ENCODE data around the gene SPATA6L. TPM values are rescaled to one million over a fixed set of nuclear protein-coding genes. Genes with fewer than 3 reads are reported as not detected.

The SPATA6L gene
- total RNA-seq, 4 donors from 2014 or later: 0.51 to 13.6 (median 6.5) TPM

GRCh38 chr9:4706021-4706420 lies 39.7 kb upstream of the SPATA6L start:
- Histone ChIP-seq H3K9me3 (no peaks in the 10 kb centered on the region), H3K4me3 (no peak overlapping the region), H3K27me3 (no peaks in the 10 kb centered on the region), H3K27ac (peak overlapping the region in 1 of 2 donors; percentile 6), H3K36me3 (no peaks in the 10 kb centered on the region), H3K4me1 (no peaks in the 10 kb centered on the region)
- intact Hi-C loops (cut with DNase I; ENCODE audit: low total_unique reads): no loop called here
- no peak for TF ChIP-seq CTCF (IDR thresholded peaks at IDR 0.05)
- no peak for TF ChIP-seq POLR2A (IDR thresholded peaks at IDR 0.05)
- DNase-seq: no peak

- intact Hi-C loops (cut with DNase I; ENCODE audit: low total_unique reads): no loop called here
- DNase-seq: no peak
- Histone ChIP-seq H3K4me3 (no peak overlapping the region), H3K27ac (no peak overlapping the region), H3K4me1 (no peaks in the 10 kb centered on the region), H3K36me3 (no peaks in the 10 kb centered on the region), H3K9me3 (no peaks in the 10 kb centered on the region), H3K27me3 (no peaks in the 10 kb centered on the region)
- TF ChIP-seq CTCF (IDR thresholded peaks at IDR 0.05) (no peak), POLR2A (IDR thresholded peaks at IDR 0.05) (no peak)
Measured at GRCh38 chr9:4704129-4704528, 37.8 kb upstream of the SPATA6L start.

GRCh38 chr9:4701526-4701925 lies 35.2 kb upstream of the SPATA6L start:
- H3K4me3 ChIP-seq: no peak overlapping the region
- no peak for DNase-seq
- no peaks in the 10 kb centered on the region for H3K27me3 ChIP-seq
- no peaks in the 10 kb centered on the region for H3K9me3 ChIP-seq
- no peaks in the 10 kb centered on the region for H3K4me1 ChIP-seq
- H3K27ac ChIP-seq: no peak overlapping the region
- TF ChIP-seq CTCF (IDR thresholded peaks at IDR 0.05) (no peak), POLR2A (IDR thresholded peaks at IDR 0.05) (no peak)
- H3K36me3 ChIP-seq: no peaks in the 10 kb centered on the region
- intact Hi-C loops (cut with DNase I; ENCODE audit: low total_unique reads): no loop called here

GRCh38 chr9:4700932-4701331 lies 34.7 kb upstream of the SPATA6L start:
- DNase-seq: no peak
- no peak for TF ChIP-seq CTCF (IDR thresholded peaks at IDR 0.05)
- TF ChIP-seq POLR2A (IDR thresholded peaks at IDR 0.05): no peak
- no peak overlapping the region for H3K27ac ChIP-seq
- no peak overlapping the region for H3K4me3 ChIP-seq
- no peaks in the 10 kb centered on the region for H3K9me3 ChIP-seq
- intact Hi-C loops (cut with DNase I; ENCODE audit: low total_unique reads): no loop called here
- no peaks in the 10 kb centered on the region for H3K36me3 ChIP-seq
- no peaks in the 10 kb centered on the region for H3K27me3 ChIP-seq
- no peaks in the 10 kb centered on the region for H3K4me1 ChIP-seq

GRCh38 chr9:4700091-4700490 lies 33.8 kb upstream of the SPATA6L start:
- no peak for DNase-seq
- H3K4me3 ChIP-seq: no peak overlapping the region
- intact Hi-C loops (cut with DNase I; ENCODE audit: low total_unique reads): no loop called here
- H3K9me3 ChIP-seq: no peaks in the 10 kb centered on the region
- H3K4me1 ChIP-seq: no peaks in the 10 kb centered on the region
- TF ChIP-seq POLR2A (IDR thresholded peaks at IDR 0.05): no peak
- no peak for TF ChIP-seq CTCF (IDR thresholded peaks at IDR 0.05)
- H3K27ac ChIP-seq: no peak overlapping the region
- H3K36me3 ChIP-seq: no peaks in the 10 kb centered on the region
- H3K27me3 ChIP-seq: no peaks in the 10 kb centered on the region
